ENCODE measurements around the gene ATP2A1. TPM values are rescaled to one million over a fixed set of nuclear protein-coding genes. Genes with fewer than 3 reads are reported as not detected.

Gene ATP2A1
- total RNA-seq, 1 donor from 2014 or later, result 8.2 TPM

- Histone ChIP-seq H3K4me2 (peak within 1 kb of the TSS; percentile 91), H3K79me2 (ENCODE audit: low read depth) (peaks cover 28% of the 10 kb centered on the region), H3K4me1 (no peaks in the 10 kb centered on the region), H3K9ac (peak within 1 kb of the TSS; percentile 82), H3K9me3 (ENCODE audit: low read depth) (no peaks in the 10 kb centered on the region), H3K27ac (no peak within 1 kb of the TSS), H4K20me1 (ENCODE audit: low read depth) (no peaks in the 10 kb centered on the region), H3K36me3 (no peaks in the 10 kb centered on the region), H3F3A (ENCODE audit: low read depth) (peaks cover 32% of the 10 kb centered on the region), H3K4me3 (peak within 1 kb of the TSS; percentile 75), H3K27me3 (no peaks in the 10 kb centered on the region), H2AFZ (replicated peaks) (peak within 1 kb of the TSS; percentile 89)
- Mint-ChIP-seq H3K27me3 (ENCODE audit: insufficient read depth, low read depth) (peaks cover 8% of the 10 kb centered on the region), H3K36me3 (peaks cover 15% of the 10 kb centered on the region), H3K4me1 (peaks cover 17% of the 10 kb centered on the region), H3K9me3 (no peaks in the 10 kb centered on the region), H3K4me3 (peak within 1 kb of the TSS; percentile 94), H3K27ac (peak within 1 kb of the TSS; percentile 94)
- TF ChIP-seq EZH2 (IDR thresholded peaks at IDR 0.05) (no peak), EZH2phosphoT487 (IDR thresholded peaks at IDR 0.05) (no peak)
- TF ChIP-seq, protein P1, sequence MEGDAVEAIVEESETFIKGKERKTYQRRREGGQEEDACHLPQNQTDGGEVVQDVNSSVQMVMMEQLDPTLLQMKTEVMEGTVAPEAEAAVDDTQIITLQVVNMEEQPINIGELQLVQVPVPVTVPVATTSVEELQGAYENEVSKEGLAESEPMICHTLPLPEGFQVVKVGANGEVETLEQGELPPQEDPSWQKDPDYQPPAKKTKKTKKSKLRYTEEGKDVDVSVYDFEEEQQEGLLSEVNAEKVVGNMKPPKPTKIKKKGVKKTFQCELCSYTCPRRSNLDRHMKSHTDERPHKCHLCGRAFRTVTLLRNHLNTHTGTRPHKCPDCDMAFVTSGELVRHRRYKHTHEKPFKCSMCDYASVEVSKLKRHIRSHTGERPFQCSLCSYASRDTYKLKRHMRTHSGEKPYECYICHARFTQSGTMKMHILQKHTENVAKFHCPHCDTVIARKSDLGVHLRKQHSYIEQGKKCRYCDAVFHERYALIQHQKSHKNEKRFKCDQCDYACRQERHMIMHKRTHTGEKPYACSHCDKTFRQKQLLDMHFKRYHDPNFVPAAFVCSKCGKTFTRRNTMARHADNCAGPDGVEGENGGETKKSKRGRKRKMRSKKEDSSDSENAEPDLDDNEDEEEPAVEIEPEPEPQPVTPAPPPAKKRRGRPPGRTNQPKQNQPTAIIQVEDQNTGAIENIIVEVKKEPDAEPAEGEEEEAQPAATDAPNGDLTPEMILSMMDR (IDR thresholded peaks at IDR 0.05), result peak; percentile 70
- DNase-seq (ENCODE audit: low spot score), result peak; percentile 99
Observed at GRCh38 chr16:28846080-28846932, 32.0 kb upstream of the ATP2A1 start, which contains the start of gene TUFM. TUFM (minus strand) TSS chr16:28846348; CDS start chr16:28846269, 79 bp downstream.

DNA sequence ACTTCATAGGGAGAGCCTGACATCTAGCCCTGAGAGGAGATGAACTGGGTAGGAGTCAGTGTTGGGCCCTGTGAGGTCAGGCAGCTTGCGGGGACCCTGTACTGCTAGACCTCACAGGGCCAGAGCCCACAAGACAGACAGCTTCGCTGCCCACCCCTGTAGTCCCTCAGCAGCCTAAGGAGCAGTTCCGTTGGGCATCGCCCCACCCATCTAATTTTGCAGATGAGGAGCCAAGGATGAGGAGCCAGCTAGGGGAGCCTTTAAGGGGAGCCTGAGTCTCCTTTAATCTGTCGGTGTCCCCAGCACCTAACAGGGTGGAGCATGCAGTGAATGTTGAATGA, 31.4 kb upstream of the ATP2A1 start:
- Histone ChIP-seq H3F3A (ENCODE audit: low read depth) (peaks cover 32% of the 10 kb centered on the region), H3K27ac (no peak overlapping the region)

DNA sequence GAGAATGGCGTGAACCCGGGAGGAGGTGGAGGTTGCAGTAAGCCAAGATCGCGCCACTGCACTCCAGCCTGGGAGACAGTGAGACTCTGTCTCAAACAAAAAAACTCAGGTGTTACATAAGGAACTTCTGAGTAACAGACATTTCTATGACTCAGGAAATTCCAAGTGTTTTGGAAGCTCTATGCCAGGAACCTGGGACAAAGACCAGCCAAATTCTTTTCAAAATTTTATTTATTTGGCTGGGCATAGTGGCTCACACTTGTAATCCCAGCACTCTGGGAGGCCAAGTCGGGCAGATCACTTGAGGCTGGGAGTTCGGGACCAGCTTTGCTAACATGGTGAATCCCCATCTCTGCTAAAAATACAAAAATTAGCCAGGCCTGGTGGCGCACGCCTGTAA, 19.9 kb upstream of the ATP2A1 start:
- Histone ChIP-seq H3K9me3 (ENCODE audit: low read depth) (no peaks in the 10 kb centered on the region), H4K20me1 (ENCODE audit: low read depth) (no peaks in the 10 kb centered on the region), H3K27ac (no peak overlapping the region), H3K4me3 (no peak overlapping the region), H3K79me2 (ENCODE audit: low read depth) (peaks cover 5% of the 10 kb centered on the region), H3K27me3 (no peaks in the 10 kb centered on the region), H3K36me3 (no peaks in the 10 kb centered on the region), H3K4me2 (no peak overlapping the region), H3F3A (ENCODE audit: low read depth) (peaks cover 7% of the 10 kb centered on the region), H2AFZ (replicated peaks) (no peak overlapping the region), H3K4me1 (no peaks in the 10 kb centered on the region), H3K9ac (no peak overlapping the region)
- DNase-seq (ENCODE audit: low spot score), result no peak
- no peaks in the 10 kb centered on the region for H3K4me1 Mint-ChIP-seq
- no peaks in the 10 kb centered on the region for H3K9me3 Mint-ChIP-seq
- H3K36me3 Mint-ChIP-seq, result peaks cover 3% of the 10 kb centered on the region
- H3K27ac Mint-ChIP-seq, result no peak overlapping the region
- no peaks in the 10 kb centered on the region for H3K27me3 Mint-ChIP-seq (ENCODE audit: insufficient read depth, low read depth)
- TF ChIP-seq, protein P1 (IDR thresholded peaks at IDR 0.05), result no peak
- TF ChIP-seq EZH2 (IDR thresholded peaks at IDR 0.05) (no peak), EZH2phosphoT487 (IDR thresholded peaks at IDR 0.05) (no peak)
- H3K4me3 Mint-ChIP-seq, result no peak overlapping the region

More for the DNA sequence above, 31.4 kb upstream of the ATP2A1 start:
- Histone ChIP-seq H3K4me3 (peak overlapping the region; percentile 75), H2AFZ (replicated peaks) (peak overlapping the region; percentile 89), H3K27me3 (no peaks in the 10 kb centered on the region), H3K4me2 (peak overlapping the region; percentile 84), H3K9me3 (ENCODE audit: low read depth) (no peaks in the 10 kb centered on the region), H3K4me1 (no peaks in the 10 kb centered on the region), H3K79me2 (ENCODE audit: low read depth) (peaks cover 28% of the 10 kb centered on the region), H3K9ac (peak overlapping the region; percentile 76), H4K20me1 (ENCODE audit: low read depth) (no peaks in the 10 kb centered on the region), H3K36me3 (no peaks in the 10 kb centered on the region)
- H3K36me3 Mint-ChIP-seq, result peaks cover 15% of the 10 kb centered on the region
- peaks cover 17% of the 10 kb centered on the region for H3K4me1 Mint-ChIP-seq
- TF ChIP-seq EZH2phosphoT487 (IDR thresholded peaks at IDR 0.05), result no peak
- no peak for TF ChIP-seq EZH2 (IDR thresholded peaks at IDR 0.05)
- TF ChIP-seq, protein P1 (IDR thresholded peaks at IDR 0.05), result no peak
- no peaks in the 10 kb centered on the region for H3K9me3 Mint-ChIP-seq
- H3K27ac Mint-ChIP-seq, result peak overlapping the region; percentile 83
- H3K27me3 Mint-ChIP-seq (ENCODE audit: insufficient read depth, low read depth), result peaks cover 8% of the 10 kb centered on the region
- peak; percentile 21 for DNase-seq (ENCODE audit: low spot score)
- peak overlapping the region; percentile 94 for H3K4me3 Mint-ChIP-seq

All from neural progenitor cell (in vitro differentiated cells).